GM12878 (cell line): ENCODE data around the gene HTR3C. TPM values are rescaled to one million over a fixed set of nuclear protein-coding genes. Genes with fewer than 3 reads are reported as not detected.
A peak's percentile ranks its signal among the peaks of the same experiment; 100 is the strongest.

ENCODE experiments used
- ATF3 ChIP-seq: IDR thresholded peaks from 2 replicates; pipeline ENCODE4 v1.6.1; 2011; ENCODE audit warnings: low read depth, mild to moderate bottlenecking, low read length, moderate library complexity, borderline replicate concordance; ENCODE audit errors: extremely low read depth
- ATF7 ChIP-seq: fragments of 450-650 bp; IDR thresholded peaks from 2 replicates; pipeline ENCODE4 v1.6.1; 2016; ENCODE audit warnings: low read depth, mild to moderate bottlenecking
- BHLHE40 ChIP-seq, 2 experiments: fragments of 450-650 bp in 1 of 2; IDR thresholded peaks; 2 replicates each; pipeline ENCODE4 v1.6.1; 2011 to 2017; ENCODE audit warnings: low read depth in 2 of 2, borderline replicate concordance in 1 of 2, improper control_type of control experiment in 1 of 2, low read length in 1 of 2, mild to moderate bottlenecking in 1 of 2
- CHD2 ChIP-seq: IDR thresholded peaks from 2 replicates; pipeline ENCODE4 v1.6.1; 2011; ENCODE audit warnings: low read depth, low read length, improper control_type of control experiment, borderline replicate concordance
- EGR1 ChIP-seq, 2 experiments: IDR thresholded peaks; 1 replicate in 1 of 2; 2 replicates in 1 of 2; pipeline ENCODE4 v1.6.1; 2011 to 2012; ENCODE audit warnings: low read depth in 2 of 2, low read length in 2 of 2, borderline replicate concordance in 1 of 2, mild to moderate bottlenecking in 1 of 2, moderate library complexity in 1 of 2
- EP300 ChIP-seq, 2 experiments: fragments of 150-350 bp in 1 of 2; IDR thresholded peaks; 2 replicates each; pipeline ENCODE4 v1.6.1; 2011 to 2012; ENCODE audit warnings: low read depth in 2 of 2, low read length in 2 of 2, borderline replicate concordance in 1 of 2, improper control_type of control experiment in 1 of 2, inconsistent platforms in 1 of 2; ENCODE audit not compliant: control insufficient read depth in 1 of 2
- ETV6 ChIP-seq, 2 experiments: fragments of 450-650 bp in 1 of 2; IDR thresholded peaks in 1 of 2; conservative IDR thresholded peaks in 1 of 2; 2 replicates each; pipeline ENCODE4 v1.6.1; 2014; ENCODE audit warnings: antibody characterized with exemption in 1 of 2, borderline replicate concordance in 1 of 2, low read depth in 1 of 2, mild to moderate bottlenecking in 1 of 2, moderate library complexity in 1 of 2
- GATAD2B ChIP-seq: fragments of 450-650 bp; conservative IDR thresholded peaks from 2 replicates; pipeline ENCODE4 v1.6.1; 2017; ENCODE audit warnings: low read depth, mild to moderate bottlenecking, moderate library complexity
- HDAC6 ChIP-seq: fragments of 200-600 bp; sonication (generic); IDR thresholded peaks from one replicate; pipeline ENCODE4 v1.8.0; 2017; ENCODE audit warnings: antibody characterized with exemption; ENCODE audit not compliant: unreplicated experiment
- IRF5 ChIP-seq: fragments of 450-650 bp; IDR thresholded peaks from 2 replicates; pipeline ENCODE4 v1.6.1; 2017; ENCODE audit warnings: borderline replicate concordance
- MEF2B ChIP-seq: fragments of 450-650 bp; IDR thresholded peaks from 2 replicates; pipeline ENCODE4 v1.6.1; 2018; ENCODE audit warnings: mild to moderate bottlenecking, moderate library complexity; ENCODE audit not compliant: partially characterized antibody, poor library complexity, severe bottlenecking
- MTA2 ChIP-seq: fragments of 450-650 bp; IDR thresholded peaks from 2 replicates; pipeline ENCODE4 v1.6.1; 2016; ENCODE audit warnings: low read depth, mild to moderate bottlenecking, moderate library complexity
- MYB ChIP-seq: fragments of 150-350 bp; IDR thresholded peaks from 2 replicates; pipeline ENCODE4 v1.6.1; 2014; ENCODE audit warnings: mild to moderate bottlenecking, low read depth, low read length, borderline replicate concordance
- NFXL1 ChIP-seq: fragments of 450-650 bp; IDR thresholded peaks from 2 replicates; pipeline ENCODE4 v1.6.1; 2017; ENCODE audit warnings: antibody characterized with exemption, mild to moderate bottlenecking, borderline replicate concordance
- PML ChIP-seq: IDR thresholded peaks from 2 replicates; pipeline ENCODE4 v1.6.1; 2012; ENCODE audit warnings: low read length, inconsistent platforms
- POLR2AphosphoS2 ChIP-seq: IDR thresholded peaks from 2 replicates; pipeline ENCODE4 v1.6.1; 2011; ENCODE audit warnings: low read depth, mild to moderate bottlenecking, low read length, improper control_type of control experiment, moderate library complexity
- POLR2AphosphoS5 ChIP-seq: IDR thresholded peaks from 2 replicates; pipeline ENCODE4 v1.6.1; 2011; ENCODE audit warnings: mild to moderate bottlenecking, low read length, inconsistent platforms
- RCOR1 ChIP-seq: conservative IDR thresholded peaks from 2 replicates; pipeline ENCODE4 v1.6.1; 2012; ENCODE audit warnings: low read depth, low read length, improper control_type of control experiment
- RELA ChIP-seq: fragments of 450-650 bp; IDR thresholded peaks from 2 replicates; pipeline ENCODE4 v1.8.0; 2014; ENCODE audit warnings: borderline replicate concordance; ENCODE audit not compliant: partially characterized antibody
- SIN3A ChIP-seq: IDR thresholded peaks from 2 replicates; pipeline ENCODE4 v1.6.1; 2012; ENCODE audit warnings: low read depth, low read length, improper control_type of control experiment
- SIX5 ChIP-seq: IDR thresholded peaks from 2 replicates; pipeline ENCODE4 v1.6.1; 2011; ENCODE audit warnings: mild to moderate bottlenecking, low read depth, low read length, moderate library complexity; ENCODE audit not compliant: severe bottlenecking
- SMC3 ChIP-seq: IDR thresholded peaks from 2 replicates; pipeline ENCODE4 v1.6.1; 2011; ENCODE audit warnings: low read length, improper control_type of control experiment, borderline replicate concordance
- SPI1 ChIP-seq: IDR thresholded peaks from 2 replicates; pipeline ENCODE4 v1.6.1; 2011; ENCODE audit warnings: low read depth, mild to moderate bottlenecking, low read length, moderate library complexity, borderline replicate concordance; ENCODE audit not compliant: insufficient read depth
- USF1 ChIP-seq: IDR thresholded peaks from 2 replicates; pipeline ENCODE4 v1.6.1; 2011; ENCODE audit warnings: borderline replicate concordance, low read depth, mild to moderate bottlenecking, moderate library complexity, mixed read lengths, low read length; ENCODE audit not compliant: insufficient read depth; ENCODE audit errors: extremely low read length
- ZBED1 ChIP-seq: IDR thresholded peaks from 2 replicates; pipeline ENCODE4 v1.6.1; 2016; ENCODE audit warnings: borderline replicate concordance
- ZNF24 ChIP-seq: fragments of 450-650 bp; IDR thresholded peaks from 2 replicates; pipeline ENCODE4 v1.6.1; 2017; ENCODE audit warnings: antibody characterized with exemption, mild to moderate bottlenecking
- ZNF622 ChIP-seq: fragments of 450-650 bp; IDR thresholded peaks from 2 replicates; pipeline ENCODE4 v1.6.1; 2017; ENCODE audit warnings: mild to moderate bottlenecking, inconsistent platforms
- polyA plus RNA-seq, 11 experiments: library from polyadenylated mRNA; depleted of rRNA in 4 of 11; unstranded in 6 of 11; stranded (reverse) in 5 of 11; fragments of >200 nt; fragmentation: Nextera tagmentation in 4 of 11; fragmentation: Illumina TruSeq in 1 of 11; extraction: Ambion mirVana in 4 of 11; extraction: Trizol in 1 of 11; gene quantifications; 1 replicate in 1 of 11; 2 replicates in 10 of 11; pipeline versions ENCODE4 v1.2.1 to v1.2.3, GENCODE V29; 2011 to 2016; ENCODE audit warnings: inconsistent platforms in 2 of 11, missing spikeins in 2 of 11, low read depth in 1 of 11
- total RNA-seq, 4 experiments: library from RNA; depleted of rRNA in 3 of 4; stranded (reverse); fragments of >200 nt in 3 of 4; fragmentation: Illumina TruSeq in 1 of 4; extraction: Trizol in 1 of 4; gene quantifications; 2 replicates each; pipeline versions ENCODE4 v1.2.1 to v1.2.3, GENCODE V29; 2013 to 2021

HTR3C gene
- total and polyA plus RNA-seq, 10 of the 15 experiments (the other 5 are each of a cell fraction or from before 2014, with no cell fraction given): not detected

GRCh38 chr3:184017672-184018423 lies 35.0 kb upstream of the HTR3C start, which contains the start of gene ABCC5 (continued):
- TF ChIP-seq ZNF622 (no peak), CHD2 (0 out of 2 replicates have a peak, but pooled peaks have one; percentile 23), ATF3 (no peak), PML (no peak), ETV6 (conservative IDR thresholded peaks at IDR 0.05 in 1 of 2, IDR thresholded peaks at IDR 0.05 in 1 of 2; ENCODE audit: borderline replicate concordance in 1 of 2, low read depth in 1 of 2) (no peak), MTA2 (0 out of 2 replicates have a peak, but pooled peaks have one; percentile 9), ZNF24 (no peak), MYB (no peak; the same call in 1 of the 2 replicates), BHLHE40 (IDR thresholded peaks at IDR 0.05; ENCODE audit: borderline replicate concordance in 1 of 2, low read depth in 2 of 2, low read length in 1 of 2) (0 out of 4 replicates have a peak, but pooled peaks of 1 of the 2 experiments have one; percentile 5), GATAD2B (0 out of 2 replicates have a peak, but pooled peaks have one; percentile 12), EP300 (IDR thresholded peaks at IDR 0.05; ENCODE audit: borderline replicate concordance in 1 of 2, control insufficient read depth in 1 of 2, low read depth in 2 of 2, low read length in 2 of 2) (no peak), POLR2AphosphoS2 (no peak), RELA (no peak), EGR1 (IDR thresholded peaks at IDR 0.05; ENCODE audit: borderline replicate concordance in 1 of 2, low read depth in 2 of 2, low read length in 2 of 2) (peak in 1 of 2 experiments; percentile 88; a peak in 2 of 3 replicates), SIN3A (peak; percentile 71; the same call in 1 of the 2 replicates), SPI1 (0 out of 2 replicates have a peak, but pooled peaks have one; percentile 14), IRF5 (no peak), SMC3 (no peak), NFXL1 (no peak), SIX5 (peak; percentile 93), HDAC6 (no peak), RCOR1 (no peak), ZBED1 (no peak), USF1 (no peak), MEF2B (no peak), ATF7 (no peak), POLR2AphosphoS5 (no peak)
